T47D (cell line): ENCODE results near the gene AATK.
A peak's percentile ranks its signal among the peaks of the same experiment; 100 is the strongest.

Source experiments
- DNase-seq, 2 experiments: peaks; one replicate each; pipeline versions ENCODE4 v3.0.0 to v3.0.0-alpha.2; 2011 to 2012; ENCODE audit warnings: low read depth in 1 of 2, low spot score in 1 of 2
- JUND ChIP-seq: IDR thresholded peaks from 2 replicates; pipeline ENCODE4 v1.6.1; 2012; ENCODE audit warnings: low read depth
- in situ Hi-C: cut with HindIII; loops from 2 replicates; pipeline ENCODE4 v1.10.0; 2016; ENCODE audit warnings: low sequenced_read_pairs, low pct_unique_long_range_greater_than_20kb

The AATK gene

GRCh38 chr17:81166033-81166492, at the start of gene AATK:
Gene AATK (minus strand): TSS chr17:81166221. CDS start chr17:81165992, 229 bp downstream.
- in situ Hi-C loops: no loop called here
- DNase-seq: peak in 1 of 2 experiments; percentile 63
- no peak for TF ChIP-seq JUND

DNA sequence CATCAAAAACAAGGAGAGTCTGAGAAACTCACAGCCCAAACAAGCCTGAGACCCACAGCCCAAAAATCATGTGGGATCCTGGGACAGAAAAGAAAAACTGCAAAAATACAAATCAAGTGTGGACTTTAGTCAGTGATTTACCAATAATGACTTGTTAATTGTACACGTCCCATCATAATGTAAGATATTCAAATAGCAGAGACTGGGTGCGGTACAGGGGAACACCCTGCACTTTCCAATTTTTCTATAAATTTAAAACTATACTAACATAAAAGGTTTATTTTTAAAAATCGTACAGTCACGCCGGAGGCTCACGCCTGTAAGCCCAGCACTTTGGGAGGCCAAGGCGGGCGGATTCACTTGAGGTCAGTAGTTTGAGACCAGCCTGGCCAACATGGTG, 48.0 kb upstream of the AATK start:
- no peak for TF ChIP-seq JUND
- in situ Hi-C loops: no loop called here
- no peak for DNase-seq

DNA sequence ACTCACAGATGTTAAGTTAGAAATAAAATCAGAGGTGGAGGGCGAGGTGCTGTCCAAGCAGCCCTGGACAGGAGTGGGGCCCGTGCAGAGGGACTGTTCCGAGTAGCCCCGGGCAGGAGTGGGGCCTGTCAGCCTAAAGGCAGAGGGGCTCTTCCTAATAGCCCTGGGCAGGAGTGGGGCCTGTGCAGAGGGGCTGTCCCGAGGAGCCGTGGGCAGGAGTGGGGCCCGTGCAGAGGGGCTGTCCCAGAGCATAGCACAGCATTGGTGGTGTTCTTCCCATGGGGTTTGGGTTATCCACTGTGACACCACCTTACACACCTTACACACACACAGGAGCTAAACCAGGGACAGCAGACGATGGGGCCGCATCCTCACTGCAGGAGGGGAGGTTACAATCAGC, 46.3 kb upstream of the AATK start:
- no peak for TF ChIP-seq JUND
- in situ Hi-C loops: no loop called here
- no peak for DNase-seq

- no peak for DNase-seq
- in situ Hi-C loops: no loop called here
- TF ChIP-seq JUND: no peak
These were observed 44.8 kb upstream of the AATK start for GRCh38 chr17:81210868-81211267.

- in situ Hi-C loops: no loop called here
- no peak for DNase-seq
- no peak for TF ChIP-seq JUND
These were observed 44.4 kb upstream of the AATK start for GRCh38 chr17:81210466-81210865.

- no peak for DNase-seq
- in situ Hi-C loops: no loop called here
- no peak for TF ChIP-seq JUND
These were observed 43.1 kb upstream of the AATK start for GRCh38 chr17:81209141-81209540.

GRCh38 chr17:81208651-81209050, 42.6 kb upstream of the AATK start:
- TF ChIP-seq JUND: no peak
- in situ Hi-C loops: no loop called here
- no peak for DNase-seq

- TF ChIP-seq JUND: no peak
- no peak for DNase-seq
- in situ Hi-C loops: no loop called here
These were observed 41.9 kb upstream of the AATK start for GRCh38 chr17:81207610-81208581.

GRCh38 chr17:81206657-81207056, 40.6 kb upstream of the AATK start:
- no peak for DNase-seq
- TF ChIP-seq JUND: no peak
- in situ Hi-C loops: no loop called here

- DNase-seq: no peak
- in situ Hi-C loops: no loop called here
These were observed 40.1 kb upstream of the AATK start for GRCh38 chr17:81206166-81206565.

GRCh38 chr17:81204578-81204977, 38.6 kb upstream of the AATK start:
- in situ Hi-C loops: no loop called here
- TF ChIP-seq JUND: no peak
- DNase-seq: no peak

More at GRCh38 chr17:81206166-81206565, 40.1 kb upstream of the AATK start:
- TF ChIP-seq JUND: no peak

GRCh38 chr17:81203136-81203535, 37.1 kb upstream of the AATK start:
- TF ChIP-seq JUND: no peak
- in situ Hi-C loops: no loop called here

GRCh38 chr17:81202318-81202717, 36.3 kb upstream of the AATK start:
- no peak for DNase-seq
- in situ Hi-C loops: no loop called here

More at GRCh38 chr17:81203136-81203535, 37.1 kb upstream of the AATK start:
- DNase-seq: no peak

More at GRCh38 chr17:81202318-81202717, 36.3 kb upstream of the AATK start:
- TF ChIP-seq JUND: no peak
